CD4-positive, alpha-beta T cell treated with Interleukin-17A for 4 hours (primary cell): ENCODE data around the gene MXI1.
A peak's percentile ranks its signal among the peaks of the same experiment; 100 is the strongest.

Experiments used
- DNase-seq: peaks from one replicate; pipeline ENCODE4 v3.0.0-alpha.2; 2020; ENCODE audit warnings: mixed read lengths

MXI1 gene

DNA sequence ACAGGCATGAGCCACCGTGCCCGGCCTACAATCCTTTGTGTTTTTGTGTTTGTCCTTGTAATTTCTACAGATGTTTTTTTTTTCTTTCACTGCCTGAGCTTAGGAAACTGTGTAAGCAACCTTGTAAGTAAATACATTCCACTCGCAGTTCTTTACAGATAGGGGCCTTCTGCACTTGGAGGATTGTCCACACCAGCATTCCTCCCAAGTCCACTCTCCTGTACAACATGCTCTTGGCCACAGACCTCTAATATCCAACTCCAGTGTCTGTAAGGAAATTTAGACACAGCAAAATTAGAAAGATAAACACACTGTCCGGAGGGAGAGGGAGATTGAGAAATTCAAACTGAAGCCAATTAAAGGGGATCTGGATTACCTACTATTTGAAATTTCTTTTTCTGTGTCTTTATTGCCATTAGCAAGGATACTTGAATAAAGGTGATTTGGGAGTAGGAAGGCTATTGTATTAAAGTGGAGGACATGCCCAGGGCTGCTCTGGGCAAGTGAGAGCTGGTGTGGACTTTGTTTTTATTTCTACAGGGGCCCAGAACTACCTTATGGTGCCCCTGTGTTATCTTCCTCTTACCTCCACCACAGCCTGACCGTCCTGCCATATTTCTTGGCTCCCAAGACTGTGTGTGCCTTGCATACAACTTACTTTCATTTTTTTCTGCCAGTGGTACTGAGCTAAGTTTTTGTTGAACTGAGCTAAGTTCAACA is 9.7 kb downstream of the MXI1 start:
- no peak for DNase-seq

DNA sequence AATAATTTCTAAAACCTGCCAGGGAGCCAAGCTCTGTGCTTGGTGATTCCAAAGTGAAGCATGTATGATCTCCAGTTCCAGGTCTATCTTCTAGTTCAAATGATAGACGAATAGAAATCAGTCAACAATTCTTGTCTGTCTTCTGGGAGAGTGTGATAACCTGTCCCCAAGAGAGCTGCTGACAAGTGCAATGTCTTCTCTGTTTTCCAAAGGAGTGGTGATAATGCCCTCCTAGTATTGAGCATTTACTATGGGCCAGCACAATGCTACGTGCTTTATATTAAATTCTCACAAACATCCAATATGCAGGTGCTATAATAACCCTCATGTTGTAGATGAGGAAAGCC is 10.2 kb downstream of the MXI1 start:
- DNase-seq = no peak

DNA sequence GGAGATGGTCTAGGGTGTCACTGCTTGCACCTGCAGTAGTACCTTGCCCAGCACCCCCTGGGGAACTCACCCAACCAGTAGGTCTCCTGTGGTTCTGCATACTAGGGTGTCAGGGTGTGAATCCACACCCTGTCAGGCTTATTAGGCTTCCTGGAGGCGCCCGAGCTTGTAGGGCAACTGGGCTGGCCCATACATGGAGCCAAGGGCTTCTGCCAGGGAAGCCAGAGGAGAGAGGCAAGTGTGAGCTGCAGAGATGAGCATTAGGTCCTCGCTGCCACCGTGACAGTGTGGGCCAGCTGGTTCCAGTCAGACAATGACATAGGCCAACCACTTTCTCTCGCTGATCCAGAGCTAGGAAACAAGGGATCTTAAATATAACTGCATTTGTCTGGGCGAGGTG is 11.2 kb downstream of the MXI1 start:
- no peak for DNase-seq

DNA sequence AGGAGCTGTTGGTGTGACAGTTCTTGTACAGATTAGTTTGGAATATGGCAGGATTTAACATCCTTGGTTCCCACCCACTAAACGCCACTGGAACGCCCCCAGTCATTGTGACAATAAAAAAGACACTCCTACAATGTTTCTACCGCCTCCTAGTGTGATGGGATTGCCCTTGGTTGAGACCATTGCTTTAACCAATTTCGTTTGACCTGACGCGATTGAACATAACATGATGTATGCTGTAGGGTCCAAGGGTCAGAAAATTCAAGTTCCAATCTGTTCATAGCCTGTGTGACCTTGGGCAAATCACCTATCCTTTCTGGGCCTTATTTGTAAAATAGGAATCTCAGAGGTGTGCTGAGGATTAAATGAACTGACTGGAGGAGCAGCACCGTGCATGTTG is 12.5 kb downstream of the MXI1 start:
- no peak for DNase-seq

DNA sequence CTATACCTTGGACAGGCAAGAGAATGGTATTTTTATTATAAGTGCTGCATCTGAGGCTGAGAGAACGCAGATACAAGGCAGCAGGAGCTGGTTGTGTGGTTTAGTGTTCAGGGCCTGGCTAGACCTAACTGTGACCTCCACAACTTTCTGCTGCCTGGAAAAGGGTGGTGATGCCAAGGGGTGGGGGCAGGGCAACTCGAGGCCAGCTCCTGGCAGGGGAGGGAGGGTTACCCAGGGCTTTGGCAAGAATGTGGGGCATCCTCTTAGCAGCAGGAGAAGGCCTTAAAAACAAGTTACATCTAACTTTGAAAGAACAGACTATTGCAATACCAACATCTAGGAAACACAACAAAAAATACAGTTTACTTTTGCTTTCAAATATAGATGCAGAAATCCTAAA is 13.0 kb downstream of the MXI1 start:
- DNase-seq = no peak

DNA sequence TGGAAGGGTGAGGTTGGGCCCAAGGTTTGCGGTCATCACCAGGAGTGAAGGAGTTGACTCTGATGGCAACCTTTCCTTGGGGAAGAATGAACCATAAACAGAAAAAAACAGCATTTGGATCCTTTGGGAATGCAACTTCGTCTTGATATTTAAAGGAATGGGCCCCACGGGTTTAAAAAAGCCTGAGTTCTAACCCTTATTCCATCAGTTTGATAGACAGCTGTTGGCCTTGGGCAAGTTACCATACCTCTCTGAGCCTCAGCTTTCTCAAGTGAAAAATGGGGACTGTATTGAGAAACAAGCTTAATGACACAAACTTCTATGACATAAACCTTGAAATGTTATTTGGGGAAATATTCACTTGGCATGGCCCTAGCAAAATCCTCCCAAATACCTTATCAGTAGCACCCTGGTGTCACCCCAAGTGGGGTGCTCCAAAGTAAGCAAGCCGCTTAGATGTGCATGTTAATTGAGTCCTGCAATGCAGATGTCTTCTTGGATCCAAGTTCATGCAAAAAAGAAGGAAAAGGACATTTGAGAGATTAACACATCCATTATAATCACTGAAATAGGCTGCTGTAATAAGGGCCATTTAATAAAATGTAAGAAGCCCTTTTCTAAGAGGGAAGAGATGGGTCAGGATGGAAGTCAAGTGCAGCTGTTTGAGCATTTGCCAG is 13.8 kb downstream of the MXI1 start:
- no peak for DNase-seq

DNA sequence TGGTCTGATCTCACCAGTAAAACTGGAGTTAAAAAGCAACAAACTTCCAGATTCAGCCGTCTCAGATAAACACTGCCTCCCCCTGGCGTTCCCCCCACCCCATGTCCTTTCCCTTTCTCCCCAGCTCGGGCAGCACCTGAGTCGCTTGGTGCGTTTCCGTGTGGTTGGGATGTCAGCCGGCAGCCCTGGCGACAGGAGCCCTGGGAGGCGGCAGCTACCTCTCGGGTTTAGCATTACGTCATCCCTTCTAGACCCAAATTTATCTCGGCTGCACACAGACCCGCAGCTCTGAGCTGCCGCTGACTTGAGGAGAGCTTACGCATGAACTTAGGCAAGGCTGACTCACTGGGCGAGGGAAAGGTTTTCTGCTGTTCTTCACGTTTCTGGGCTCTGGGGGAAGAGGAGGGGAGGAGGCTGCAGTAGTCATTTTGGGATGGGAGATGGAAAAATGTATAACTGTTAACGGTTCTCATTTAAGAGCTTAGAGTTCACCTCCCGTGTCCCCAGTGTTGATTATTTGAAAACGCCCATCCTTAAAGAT is 14.4 kb downstream of the MXI1 start:
- DNase-seq = peak; percentile 83

DNA sequence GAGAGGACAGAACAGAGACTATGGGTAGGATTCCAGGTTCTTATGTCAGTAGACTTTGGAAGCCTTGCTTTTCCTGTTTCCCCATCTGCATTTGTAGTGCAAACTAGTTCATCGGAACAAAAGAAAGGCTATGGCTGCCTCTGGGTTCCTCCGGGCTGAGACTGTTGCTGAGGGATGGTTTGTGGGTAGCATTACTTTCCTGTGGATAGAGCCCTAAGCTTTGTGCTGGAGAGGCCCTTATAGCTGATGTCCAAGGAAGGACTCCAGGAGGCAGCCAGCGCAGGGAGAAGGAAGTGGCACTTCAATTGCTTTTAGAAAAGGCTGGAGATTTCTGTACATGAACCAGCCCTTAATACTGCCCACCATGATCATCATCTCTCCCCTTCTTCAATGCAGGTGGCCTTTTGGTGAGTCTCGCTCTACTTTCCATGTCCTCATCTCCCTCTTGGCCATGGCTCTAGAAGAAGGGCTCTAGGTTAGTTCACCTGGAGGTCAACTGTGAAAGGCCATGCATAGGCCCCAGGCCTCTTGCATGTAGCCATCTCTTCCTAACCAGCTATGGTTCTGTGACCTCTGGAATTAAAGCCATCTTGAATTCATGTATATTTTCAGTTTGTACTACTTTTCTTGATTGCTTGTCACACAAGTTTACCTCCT is 15.4 kb downstream of the MXI1 start:
- no peak for DNase-seq

DNA sequence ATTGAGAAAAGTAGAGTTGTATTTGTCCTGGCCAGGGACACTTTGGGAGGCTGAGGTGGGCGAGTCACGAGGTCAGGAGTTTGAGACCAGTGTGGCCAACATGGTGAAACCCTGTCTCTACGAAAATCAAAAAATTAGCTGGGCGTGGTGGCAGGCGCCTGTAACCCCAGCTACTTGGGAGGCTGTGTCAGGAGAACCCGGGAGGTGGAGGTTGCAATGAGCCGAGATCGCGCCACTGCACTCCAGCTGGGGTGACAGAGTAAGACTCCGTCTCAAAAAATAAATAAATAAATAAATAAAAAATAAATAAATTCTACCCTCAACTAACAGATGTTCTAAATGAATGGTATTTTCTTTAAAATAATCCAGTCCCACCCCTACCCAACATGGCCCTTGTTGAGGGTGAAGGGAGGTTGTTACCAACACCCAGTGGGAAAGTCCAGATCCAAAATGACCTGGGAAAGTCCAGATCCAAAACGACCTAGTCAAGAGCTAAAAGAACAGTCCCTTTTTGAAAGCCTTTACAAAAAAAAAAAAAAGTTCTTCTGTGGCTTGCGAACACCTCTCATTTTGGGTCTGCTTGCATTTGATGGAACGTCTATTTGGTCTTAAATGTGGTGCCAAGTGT is 16.0 kb downstream of the MXI1 start:
- DNase-seq = no peak

DNA sequence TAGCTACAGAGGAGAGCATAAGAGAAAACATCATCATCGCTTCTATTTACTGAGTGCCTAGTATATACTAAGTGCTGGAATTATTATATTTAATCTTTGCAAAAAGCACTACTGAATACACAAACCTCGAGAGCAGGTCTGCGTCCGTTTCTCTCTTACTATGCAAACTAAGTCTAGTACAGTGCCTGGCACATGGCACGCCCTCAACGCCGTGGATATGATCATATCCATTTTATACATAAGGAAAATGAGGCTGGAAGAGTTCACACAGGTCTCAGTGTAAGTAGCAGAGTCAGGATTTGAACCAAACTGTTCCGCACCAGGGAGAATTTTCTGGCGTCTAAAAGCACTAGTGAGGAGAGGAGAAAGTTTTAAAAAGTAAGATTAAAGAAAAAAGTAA is 17.6 kb downstream of the MXI1 start:
- no peak for DNase-seq

DNA sequence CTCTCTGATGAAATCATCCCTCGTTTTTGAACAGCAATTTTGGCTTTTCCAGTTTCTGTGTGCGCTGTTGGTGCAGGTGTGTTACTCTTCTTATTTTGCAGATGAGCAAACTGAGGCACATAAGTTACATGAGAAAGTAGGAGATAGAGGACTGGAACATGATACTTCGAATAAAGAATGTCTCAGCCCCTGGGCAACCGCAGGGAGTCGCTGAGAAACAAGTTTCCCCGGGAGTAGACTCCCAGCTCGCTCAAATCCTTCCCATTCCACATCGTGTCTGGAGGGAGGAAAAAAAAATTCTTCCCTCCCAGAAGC is 18.0 kb downstream of the MXI1 start:
- no peak for DNase-seq

DNA sequence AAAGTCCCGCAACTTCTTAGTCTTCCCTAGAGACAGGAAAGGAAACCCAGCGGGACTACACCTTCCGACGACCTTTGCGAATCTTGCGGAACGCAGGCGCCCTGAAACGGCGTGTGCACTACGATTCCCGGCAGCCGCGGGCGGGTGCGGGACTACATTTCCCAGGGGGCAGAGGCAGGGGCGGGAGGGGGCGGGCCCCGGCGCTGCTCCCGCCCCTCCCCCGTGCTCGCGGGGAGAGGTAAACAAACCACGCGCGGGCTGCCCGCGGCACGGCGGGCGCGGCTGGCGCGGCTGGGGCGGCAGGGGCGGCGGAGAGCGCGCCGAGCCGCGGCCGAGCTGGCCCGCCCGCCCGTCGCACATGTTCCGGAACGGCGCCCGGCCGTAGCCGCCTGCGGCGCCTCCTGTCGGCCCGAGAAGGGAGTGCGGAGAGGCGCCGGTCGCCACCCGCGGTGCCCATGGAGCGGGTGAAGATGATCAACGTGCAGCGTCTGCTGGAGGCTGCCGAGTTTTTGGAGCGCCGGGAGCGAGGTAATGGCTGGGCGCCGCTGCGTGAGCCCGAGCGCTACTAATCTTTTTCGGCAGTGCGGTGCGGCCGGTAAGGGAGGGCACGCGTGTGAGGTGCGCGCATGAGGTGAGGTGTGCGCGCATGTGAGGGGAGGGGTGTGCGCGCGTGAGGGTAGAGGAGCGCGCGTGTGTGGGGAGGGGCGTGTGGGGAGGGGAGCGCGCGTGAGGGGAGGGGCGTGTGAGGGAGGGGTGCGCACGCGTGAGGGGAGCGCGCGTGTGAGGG is 18.5 kb downstream of the MXI1 start:
- DNase-seq = peak; percentile 94

DNA sequence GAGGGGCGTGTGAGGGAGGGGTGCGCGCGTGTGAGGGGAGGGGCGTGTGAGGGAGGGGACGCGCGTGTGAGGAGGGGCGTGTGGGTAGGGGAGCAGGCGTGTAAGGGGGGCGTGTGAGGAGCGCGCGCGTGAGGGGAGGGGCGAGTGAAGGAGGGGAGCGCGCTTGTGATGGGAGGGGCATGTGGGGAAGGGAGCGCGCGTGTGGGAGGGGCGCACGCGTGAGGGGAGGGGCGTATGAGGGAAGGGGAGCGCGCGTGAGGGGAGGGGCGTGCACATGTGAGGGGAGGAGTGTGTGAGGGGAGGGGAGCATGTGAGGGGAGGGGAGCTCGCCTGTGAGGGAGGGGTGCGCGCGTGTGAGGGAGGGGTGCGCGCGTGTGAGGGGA is 19.1 kb downstream of the MXI1 start:
- peak; percentile 89 for DNase-seq

DNA sequence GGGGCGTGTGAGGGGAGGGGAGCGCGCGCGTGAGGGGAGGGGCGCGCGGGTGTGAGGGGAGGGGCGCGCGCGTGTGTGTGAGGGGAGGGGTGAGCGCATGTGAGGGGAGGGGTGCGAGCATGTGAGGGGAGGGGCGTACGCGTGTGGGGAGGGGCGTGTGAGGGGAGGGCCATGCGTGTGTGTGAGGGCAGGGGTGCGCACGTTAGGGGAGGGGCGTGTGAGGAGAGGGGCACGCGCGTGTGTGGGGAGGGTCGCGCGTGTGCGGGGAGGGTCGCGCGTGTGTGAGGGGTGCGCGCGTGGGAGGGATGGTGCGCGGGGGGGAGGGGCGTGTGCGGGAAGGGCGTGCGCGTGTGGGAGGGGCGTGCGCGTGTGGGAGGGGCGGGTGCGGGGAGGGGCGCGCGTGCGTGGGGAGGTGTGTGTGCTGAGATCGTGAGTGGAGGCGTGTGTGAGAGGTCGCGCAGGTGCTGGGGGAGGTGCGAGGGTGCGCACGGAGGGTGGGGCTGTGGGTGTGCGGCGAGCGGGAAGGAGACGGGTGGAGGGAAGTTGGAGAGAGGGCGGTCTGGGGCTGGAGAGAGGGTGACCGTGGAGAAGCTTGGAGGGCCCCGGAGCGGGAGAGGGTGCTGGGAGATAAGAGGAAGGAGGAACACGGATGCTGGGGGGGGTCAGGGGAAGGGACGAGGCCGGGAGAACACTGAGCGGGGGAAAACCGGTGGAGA is 19.7 kb downstream of the MXI1 start:
- peak; percentile 89 for DNase-seq

DNA sequence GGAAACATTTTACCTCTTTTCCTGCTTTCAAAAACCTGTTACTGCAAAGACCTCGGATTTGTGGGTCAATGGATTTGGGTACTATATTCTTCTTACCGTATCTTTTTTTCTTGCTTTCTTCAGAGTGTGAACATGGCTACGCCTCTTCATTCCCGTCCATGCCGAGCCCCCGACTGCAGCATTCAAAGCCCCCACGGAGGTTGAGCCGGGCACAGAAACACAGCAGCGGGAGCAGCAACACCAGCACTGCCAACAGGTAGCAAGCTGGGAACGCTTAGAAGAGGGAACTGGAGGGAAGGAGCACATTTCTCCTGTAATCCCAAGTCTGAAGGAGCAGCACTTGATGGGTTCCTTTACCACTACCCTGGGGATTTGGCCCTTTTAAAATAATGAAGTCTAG is 20.7 kb downstream of the MXI1 start:
- DNase-seq = no peak

DNA sequence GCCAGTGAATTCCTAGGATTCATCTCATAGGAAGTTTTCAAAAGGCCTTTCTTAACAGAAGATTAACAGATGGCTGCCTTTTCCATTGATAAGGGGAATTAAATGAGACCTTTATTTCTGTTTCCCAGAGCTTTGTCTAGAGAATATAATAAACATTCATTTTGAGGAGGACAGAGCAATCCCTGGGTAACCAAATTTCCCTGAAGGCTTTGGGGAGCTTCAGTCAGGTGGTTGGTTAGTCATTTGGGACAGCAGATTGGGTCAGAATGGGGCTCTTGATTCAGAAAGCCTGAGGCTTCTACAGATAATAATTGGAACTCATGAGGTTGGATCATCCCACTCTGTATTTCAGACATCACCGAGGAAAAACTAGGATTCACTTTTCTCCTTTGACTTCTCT is 21.8 kb downstream of the MXI1 start:
- DNase-seq = no peak

DNA sequence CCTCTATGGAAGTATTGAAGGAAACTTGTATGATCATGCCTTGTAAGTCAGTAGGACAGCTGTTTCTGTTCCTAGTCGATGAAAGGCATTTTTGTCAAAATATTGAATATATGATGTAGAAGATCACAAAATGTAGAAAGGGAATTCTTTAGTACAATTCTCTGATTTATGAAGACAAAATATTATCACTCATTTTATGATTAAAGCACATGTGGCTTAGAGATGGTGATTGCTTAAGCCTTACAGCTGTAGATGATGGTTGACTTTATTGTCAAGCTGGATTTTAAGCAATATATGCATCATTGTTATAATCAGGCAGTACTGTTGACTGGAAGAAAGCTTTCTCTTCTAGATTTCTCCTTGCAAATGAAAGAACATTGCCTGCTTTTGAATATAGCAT is 26.4 kb downstream of the MXI1 start:
- DNase-seq = no peak

DNA sequence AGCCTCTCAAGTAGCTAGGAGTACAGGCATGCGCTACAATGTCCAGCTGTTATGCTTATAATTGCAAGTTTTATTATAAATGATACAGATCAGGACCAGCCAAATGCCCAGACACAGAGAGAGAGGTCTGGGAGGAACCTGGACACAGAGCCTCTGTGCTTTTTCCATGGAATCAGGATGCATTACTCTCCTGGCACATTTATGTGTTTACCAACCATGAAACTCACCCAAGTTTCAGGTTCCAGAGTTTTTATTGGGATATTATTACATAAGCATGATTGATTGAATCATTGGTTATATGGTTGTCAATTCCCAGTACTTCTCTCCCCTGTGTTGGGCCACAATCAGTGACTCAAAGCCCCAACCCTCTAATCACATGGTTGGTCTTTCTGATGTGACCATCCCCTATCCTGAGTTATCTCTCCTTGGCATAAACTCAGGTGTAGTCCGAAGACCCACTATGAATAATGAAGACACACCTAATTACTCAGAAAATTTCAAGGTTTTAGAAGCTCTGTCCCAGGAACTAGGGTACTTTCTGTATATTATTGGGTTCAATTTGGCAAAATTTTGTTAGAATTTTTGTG is 30.6 kb downstream of the MXI1 start:
- DNase-seq = no peak

DNA sequence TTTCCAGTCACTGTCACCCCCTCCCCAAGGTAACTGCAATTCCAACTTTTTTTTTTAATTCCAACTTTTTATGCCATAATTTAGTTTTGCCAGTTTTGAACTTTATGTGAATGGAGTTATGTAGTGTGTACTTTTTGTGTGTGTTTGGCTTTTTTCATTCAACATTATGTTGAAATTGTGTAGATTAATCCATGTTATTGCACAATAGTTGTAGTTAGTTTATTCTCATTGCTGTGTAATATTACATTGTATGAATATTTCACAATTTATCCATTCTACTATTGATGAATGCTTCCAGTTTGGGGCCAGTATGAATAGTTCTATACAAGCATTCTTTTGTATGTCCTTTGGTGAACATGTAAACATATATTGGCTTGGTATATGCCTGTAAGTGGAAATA is 32.5 kb downstream of the MXI1 start:
- no peak for DNase-seq

DNA sequence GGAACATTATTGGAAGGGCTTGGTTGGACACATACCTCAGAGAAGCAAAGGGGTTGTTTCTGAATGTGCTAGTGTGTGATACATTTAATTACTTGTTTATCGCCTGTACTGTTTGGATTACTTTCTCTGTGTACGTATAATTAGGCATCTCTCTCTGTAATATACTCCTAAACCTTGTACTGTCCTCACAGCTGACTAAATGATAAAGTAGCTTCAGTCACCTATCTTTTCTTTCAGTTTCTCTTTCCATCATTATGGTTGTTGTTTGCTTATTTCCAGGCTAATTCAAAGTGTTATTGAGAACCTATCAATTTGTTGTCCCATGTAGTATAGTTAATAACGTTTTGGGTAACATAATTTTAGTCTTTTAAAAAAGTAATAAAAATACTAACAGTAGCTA is 34.0 kb downstream of the MXI1 start:
- DNase-seq = no peak

DNA sequence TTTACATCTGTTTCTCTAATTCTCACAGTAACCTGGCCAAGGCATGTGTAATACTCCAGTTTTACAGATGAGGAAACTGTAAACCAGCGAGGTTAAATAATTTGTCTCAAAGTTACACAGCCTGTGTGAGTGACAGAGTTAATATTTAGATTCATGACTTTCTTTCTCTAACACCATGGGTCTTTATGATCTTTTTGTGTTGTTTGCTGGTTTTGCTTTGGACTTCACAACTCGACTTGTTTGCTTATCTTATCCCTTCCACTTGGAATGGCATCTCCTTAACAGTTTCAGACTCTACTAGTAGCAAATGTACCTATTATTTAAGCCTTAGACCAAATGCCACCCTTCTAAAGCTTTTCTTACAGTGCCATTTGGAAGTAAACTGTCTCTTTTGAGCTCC is 34.4 kb downstream of the MXI1 start:
- no peak for DNase-seq

DNA sequence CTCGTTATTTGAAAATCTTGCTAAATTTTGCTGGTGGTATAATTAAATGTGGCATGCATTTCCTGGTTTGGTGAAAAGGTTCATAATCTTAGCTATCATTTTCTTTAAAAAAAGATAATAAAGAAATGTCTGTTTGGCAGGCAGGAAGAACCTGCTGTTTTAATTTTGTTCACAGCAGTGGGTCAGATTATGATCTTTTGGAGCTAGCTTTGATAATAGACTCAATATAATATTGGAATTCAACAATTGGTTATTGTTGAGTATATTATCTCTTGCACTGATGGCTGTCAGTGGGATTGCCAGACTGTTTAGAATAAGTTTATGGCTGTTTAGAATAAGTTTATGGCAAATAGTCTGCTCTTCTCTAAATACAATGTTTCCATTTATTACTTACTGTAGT is 35.1 kb downstream of the MXI1 start:
- DNase-seq = no peak
